Measurements from ENCODE around the gene PRADC1.

DNA sequence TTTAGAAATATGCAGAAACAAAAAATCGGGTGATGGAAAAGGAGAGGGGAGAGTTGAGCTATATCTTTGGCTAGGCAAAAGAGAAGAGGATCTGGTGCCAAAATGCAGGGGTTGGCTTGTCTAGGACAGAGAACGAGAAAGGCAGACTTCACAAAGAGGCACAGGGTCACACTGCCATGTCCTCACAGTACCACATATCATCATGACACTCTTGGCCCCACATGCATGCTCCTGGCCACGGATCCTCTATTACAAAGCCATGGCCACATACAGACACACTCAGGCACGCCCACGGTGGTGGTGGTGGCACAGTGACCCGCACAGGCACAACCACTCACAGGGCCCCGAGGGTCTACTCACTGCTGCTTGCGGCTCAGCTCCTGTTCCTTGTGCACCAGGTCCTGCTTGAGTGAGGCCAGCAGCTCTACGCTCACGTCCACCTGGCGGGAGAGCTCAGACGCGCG lies 35.4 kb upstream of the PRADC1 start:
- TF ChIP-seq ZBTB7A (IDR thresholded peaks at IDR 0.05; ENCODE audit: low read depth), result no peak
- TF ChIP-seq, protein P1, sequence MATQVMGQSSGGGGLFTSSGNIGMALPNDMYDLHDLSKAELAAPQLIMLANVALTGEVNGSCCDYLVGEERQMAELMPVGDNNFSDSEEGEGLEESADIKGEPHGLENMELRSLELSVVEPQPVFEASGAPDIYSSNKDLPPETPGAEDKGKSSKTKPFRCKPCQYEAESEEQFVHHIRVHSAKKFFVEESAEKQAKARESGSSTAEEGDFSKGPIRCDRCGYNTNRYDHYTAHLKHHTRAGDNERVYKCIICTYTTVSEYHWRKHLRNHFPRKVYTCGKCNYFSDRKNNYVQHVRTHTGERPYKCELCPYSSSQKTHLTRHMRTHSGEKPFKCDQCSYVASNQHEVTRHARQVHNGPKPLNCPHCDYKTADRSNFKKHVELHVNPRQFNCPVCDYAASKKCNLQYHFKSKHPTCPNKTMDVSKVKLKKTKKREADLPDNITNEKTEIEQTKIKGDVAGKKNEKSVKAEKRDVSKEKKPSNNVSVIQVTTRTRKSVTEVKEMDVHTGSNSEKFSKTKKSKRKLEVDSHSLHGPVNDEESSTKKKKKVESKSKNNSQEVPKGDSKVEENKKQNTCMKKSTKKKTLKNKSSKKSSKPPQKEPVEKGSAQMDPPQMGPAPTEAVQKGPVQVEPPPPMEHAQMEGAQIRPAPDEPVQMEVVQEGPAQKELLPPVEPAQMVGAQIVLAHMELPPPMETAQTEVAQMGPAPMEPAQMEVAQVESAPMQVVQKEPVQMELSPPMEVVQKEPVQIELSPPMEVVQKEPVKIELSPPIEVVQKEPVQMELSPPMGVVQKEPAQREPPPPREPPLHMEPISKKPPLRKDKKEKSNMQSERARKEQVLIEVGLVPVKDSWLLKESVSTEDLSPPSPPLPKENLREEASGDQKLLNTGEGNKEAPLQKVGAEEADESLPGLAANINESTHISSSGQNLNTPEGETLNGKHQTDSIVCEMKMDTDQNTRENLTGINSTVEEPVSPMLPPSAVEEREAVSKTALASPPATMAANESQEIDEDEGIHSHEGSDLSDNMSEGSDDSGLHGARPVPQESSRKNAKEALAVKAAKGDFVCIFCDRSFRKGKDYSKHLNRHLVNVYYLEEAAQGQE (IDR thresholded peaks at IDR 0.05; ENCODE audit: low read depth), result no peak
- no peak for TF ChIP-seq EP300 (IDR thresholded peaks at IDR 0.05; ENCODE audit: borderline replicate concordance)
- TF ChIP-seq CREB1 (IDR thresholded peaks at IDR 0.05; ENCODE audit: low read depth), result no peak
